Measurements from ENCODE around the gene CACNA2D4.

CACNA2D4 gene

GRCh38 chr12:1929241-1929984 is 11.0 kb upstream of the CACNA2D4 start:
- H3F3A ChIP-seq (ENCODE audit: insufficient read depth, low read length), result no peaks in the 10 kb centered on the region
- TF ChIP-seq CTCF (IDR thresholded peaks at IDR 0.05; ENCODE audit: low read length) (no peak), EZH2 (optimal IDR thresholded peaks at IDR 0.05; ENCODE audit: low read depth, low read length) (no peak), EZH2phosphoT487 (IDR thresholded peaks at IDR 0.05; ENCODE audit: low read length) (no peak)
- no peak overlapping the region for H3K4me3 ChIP-seq (ENCODE audit: low read length)
- H3K27ac ChIP-seq (ENCODE audit: low read length), result no peak overlapping the region
- no peak overlapping the region for H2AFZ ChIP-seq (ENCODE audit: low read length)
- H3K9me2 ChIP-seq (replicated peaks; ENCODE audit: insufficient read depth, low read length), result no peaks in the 10 kb centered on the region
- DNase-seq, result no peak
- H3K9me3 ChIP-seq (replicated peaks; ENCODE audit: insufficient read depth, low read length), result no peaks in the 10 kb centered on the region
- no peak overlapping the region for H3K4me2 ChIP-seq (ENCODE audit: low read depth, low read length)
- H3K36me3 ChIP-seq (replicated peaks; ENCODE audit: insufficient read depth, low read length), result no peaks in the 10 kb centered on the region
- 0 out of 2 replicates have a peak, but pooled peaks cover 3% of the 10 kb centered on the region for H3K4me1 ChIP-seq (ENCODE audit: low read length)
- H4K20me1 ChIP-seq (ENCODE audit: insufficient read depth, low read length), result no peaks in the 10 kb centered on the region
- no peaks in the 10 kb centered on the region for H3K79me2 ChIP-seq (ENCODE audit: low read length)
- no peak overlapping the region for H3K9ac ChIP-seq (ENCODE audit: low read length)
- peaks cover 18% of the 10 kb centered on the region; the same call in 1 of the 2 replicates for H3K27me3 ChIP-seq (replicated peaks; ENCODE audit: insufficient read depth, low read length)

DNA sequence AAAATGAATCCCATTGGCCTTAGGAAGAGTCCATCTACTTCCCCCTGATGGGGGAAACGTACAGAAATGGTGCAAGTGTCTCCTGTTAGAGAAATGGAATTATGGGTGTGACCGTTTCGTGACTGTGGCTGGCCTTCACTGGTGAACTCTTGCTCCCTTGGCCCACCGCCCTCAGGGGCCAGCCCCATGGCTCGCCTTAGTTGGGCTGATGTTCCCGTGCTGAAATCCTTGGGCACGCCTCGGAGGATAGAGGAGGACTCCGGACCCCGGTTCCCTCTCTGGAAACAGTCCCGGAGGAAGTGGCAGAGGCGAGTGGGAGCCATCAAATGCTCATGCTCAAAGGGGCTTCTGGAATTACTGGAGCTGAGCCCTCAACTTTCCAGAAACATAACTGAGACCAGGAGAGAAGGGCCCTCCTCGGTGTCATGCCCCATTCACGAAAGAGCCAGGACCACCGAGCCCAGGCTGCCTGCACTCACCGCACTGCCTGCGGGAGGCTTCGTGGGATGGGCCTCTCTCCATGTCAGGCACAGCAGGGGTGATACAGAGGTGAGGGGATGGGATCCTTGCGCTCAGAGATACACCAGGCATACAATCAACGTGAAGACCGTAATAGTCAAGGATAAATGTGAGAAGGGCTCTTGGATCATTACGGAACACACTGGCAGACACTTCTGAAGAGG is 10.1 kb upstream of the CACNA2D4 start:
- H3K9ac ChIP-seq (ENCODE audit: low read length), result no peak overlapping the region
- TF ChIP-seq EZH2phosphoT487 (IDR thresholded peaks at IDR 0.05; ENCODE audit: low read length) (no peak), EZH2 (optimal IDR thresholded peaks at IDR 0.05; ENCODE audit: low read depth, low read length) (no peak), CTCF (IDR thresholded peaks at IDR 0.05; ENCODE audit: low read length) (no peak)
- H3K36me3 ChIP-seq (replicated peaks; ENCODE audit: insufficient read depth, low read length), result no peaks in the 10 kb centered on the region
- no peaks in the 10 kb centered on the region for H3K9me2 ChIP-seq (replicated peaks; ENCODE audit: insufficient read depth, low read length)
- H2AFZ ChIP-seq (ENCODE audit: low read length), result no peak overlapping the region
- no peak overlapping the region for H3K27ac ChIP-seq (ENCODE audit: low read length)
- 0 out of 2 replicates have a peak, but pooled peaks cover 3% of the 10 kb centered on the region for H3K4me1 ChIP-seq (ENCODE audit: low read length)
- H3K4me3 ChIP-seq (ENCODE audit: low read length), result no peak overlapping the region
- H4K20me1 ChIP-seq (ENCODE audit: insufficient read depth, low read length), result no peaks in the 10 kb centered on the region
- no peaks in the 10 kb centered on the region for H3F3A ChIP-seq (ENCODE audit: insufficient read depth, low read length)
- no peaks in the 10 kb centered on the region for H3K9me3 ChIP-seq (replicated peaks; ENCODE audit: insufficient read depth, low read length)
- no peaks in the 10 kb centered on the region for H3K79me2 ChIP-seq (ENCODE audit: low read length)
- no peak overlapping the region for H3K4me2 ChIP-seq (ENCODE audit: low read depth, low read length)
- H3K27me3 ChIP-seq (replicated peaks; ENCODE audit: insufficient read depth, low read length), result peaks cover 20% of the 10 kb centered on the region
- DNase-seq, result no peak

DNA sequence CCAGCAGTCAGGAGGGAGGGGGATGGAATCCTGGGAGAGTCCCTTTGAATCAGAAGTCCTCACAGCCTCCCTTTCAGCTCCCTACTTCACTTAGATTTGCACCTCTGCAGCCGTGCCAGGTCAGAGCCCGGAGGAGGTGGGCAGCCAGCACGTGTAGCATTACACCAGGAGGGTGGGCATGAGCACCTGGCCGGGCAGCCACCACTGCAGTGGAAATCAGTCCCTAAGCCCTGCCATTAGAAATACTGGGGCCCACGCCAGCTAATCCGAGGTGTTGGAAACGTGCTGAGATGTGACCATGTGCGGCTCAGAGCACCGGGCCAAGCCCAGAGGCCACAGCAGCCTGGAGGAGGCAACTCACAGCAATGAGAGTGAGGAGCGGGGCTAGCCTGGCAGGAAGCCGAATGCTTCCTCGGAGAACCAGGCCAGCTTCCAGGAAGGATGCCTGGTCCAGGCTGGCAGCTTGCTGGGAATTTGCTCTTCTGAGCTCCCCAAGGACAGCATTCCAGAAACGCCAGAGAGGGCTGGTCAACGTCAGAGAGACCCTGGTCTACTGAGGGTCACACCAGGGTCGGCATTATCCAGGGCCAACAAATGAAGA is 9.4 kb upstream of the CACNA2D4 start:
- TF ChIP-seq EZH2phosphoT487 (IDR thresholded peaks at IDR 0.05; ENCODE audit: low read length), result no peak
- no peak for TF ChIP-seq CTCF (IDR thresholded peaks at IDR 0.05; ENCODE audit: low read length)
- TF ChIP-seq EZH2 (optimal IDR thresholded peaks at IDR 0.05; ENCODE audit: low read depth, low read length), result no peak
- H3K27me3 ChIP-seq (replicated peaks; ENCODE audit: insufficient read depth, low read length), result peaks cover 27% of the 10 kb centered on the region
- H3F3A ChIP-seq (ENCODE audit: insufficient read depth, low read length), result no peaks in the 10 kb centered on the region
- no peaks in the 10 kb centered on the region for H3K9me3 ChIP-seq (replicated peaks; ENCODE audit: insufficient read depth, low read length)
- H3K9me2 ChIP-seq (replicated peaks; ENCODE audit: insufficient read depth, low read length), result no peaks in the 10 kb centered on the region
- H2AFZ ChIP-seq (ENCODE audit: low read length), result no peak overlapping the region
- no peak overlapping the region for H3K4me2 ChIP-seq (ENCODE audit: low read depth, low read length)
- no peak overlapping the region for H3K4me3 ChIP-seq (ENCODE audit: low read length)
- no peaks in the 10 kb centered on the region for H4K20me1 ChIP-seq (ENCODE audit: insufficient read depth, low read length)
- no peak overlapping the region for H3K27ac ChIP-seq (ENCODE audit: low read length)
- H3K36me3 ChIP-seq (replicated peaks; ENCODE audit: insufficient read depth, low read length), result no peaks in the 10 kb centered on the region
- H3K79me2 ChIP-seq (ENCODE audit: low read length), result no peaks in the 10 kb centered on the region
- DNase-seq, result no peak
- H3K9ac ChIP-seq (ENCODE audit: low read length), result no peak overlapping the region
- H3K4me1 ChIP-seq (ENCODE audit: low read length), result 0 out of 2 replicates have a peak, but pooled peaks cover 3% of the 10 kb centered on the region
